Measurements from ENCODE around the gene EFEMP1.

Gene EFEMP1

DNA sequence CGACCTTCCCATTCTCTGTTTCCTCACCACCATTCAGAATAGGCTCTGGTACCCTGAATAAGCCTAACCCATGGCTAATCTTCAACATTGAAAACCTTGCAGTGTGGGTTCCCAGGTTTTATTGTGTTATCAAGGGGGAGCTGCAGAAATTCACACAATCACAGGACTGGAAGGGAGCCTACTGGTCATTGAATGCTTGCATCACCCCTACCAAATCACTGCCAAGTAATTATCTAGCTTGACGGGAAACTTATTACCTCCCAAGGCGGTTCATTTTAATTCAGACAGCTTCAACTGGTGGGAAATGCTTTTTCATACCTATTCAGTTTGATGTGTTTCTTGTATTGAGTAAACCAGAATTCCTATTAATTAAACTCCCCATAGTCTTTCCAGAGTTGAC is 33.6 kb upstream of the EFEMP1 start:
- Histone ChIP-seq H3K36me3 (ENCODE audit: insufficient read depth, low read length) (no peaks in the 10 kb centered on the region), H3K79me2 (ENCODE audit: insufficient read depth, low read length) (no peaks in the 10 kb centered on the region), H4K20me1 (ENCODE audit: insufficient read depth, low read length) (no peaks in the 10 kb centered on the region), H2AFZ (ENCODE audit: low read depth, low read length) (no peak overlapping the region), H3K4me1 (ENCODE audit: insufficient read depth, low read length) (0 out of 2 replicates have a peak, but pooled peaks cover 7% of the 10 kb centered on the region), H3K4me3 (ENCODE audit: low read depth in 1 of 2, low read length in 2 of 2) (no peak overlapping the region), H3K9ac (ENCODE audit: low read depth, low read length) (no peak overlapping the region), H3K4me2 (ENCODE audit: insufficient read depth, low read length) (no peak overlapping the region), H3K27ac (ENCODE audit: low read length) (no peak overlapping the region), H3K9me3 (ENCODE audit: insufficient read depth, low read length, severe bottlenecking) (no peaks in the 10 kb centered on the region), H3K27me3 (ENCODE audit: insufficient read depth, low read length, poor library complexity) (peaks cover 3% of the 10 kb centered on the region)
- no peak for ATAC-seq (ENCODE audit: insufficient read depth, low read depth)
- DNase-seq, result no peak
- TF ChIP-seq, protein P1, sequence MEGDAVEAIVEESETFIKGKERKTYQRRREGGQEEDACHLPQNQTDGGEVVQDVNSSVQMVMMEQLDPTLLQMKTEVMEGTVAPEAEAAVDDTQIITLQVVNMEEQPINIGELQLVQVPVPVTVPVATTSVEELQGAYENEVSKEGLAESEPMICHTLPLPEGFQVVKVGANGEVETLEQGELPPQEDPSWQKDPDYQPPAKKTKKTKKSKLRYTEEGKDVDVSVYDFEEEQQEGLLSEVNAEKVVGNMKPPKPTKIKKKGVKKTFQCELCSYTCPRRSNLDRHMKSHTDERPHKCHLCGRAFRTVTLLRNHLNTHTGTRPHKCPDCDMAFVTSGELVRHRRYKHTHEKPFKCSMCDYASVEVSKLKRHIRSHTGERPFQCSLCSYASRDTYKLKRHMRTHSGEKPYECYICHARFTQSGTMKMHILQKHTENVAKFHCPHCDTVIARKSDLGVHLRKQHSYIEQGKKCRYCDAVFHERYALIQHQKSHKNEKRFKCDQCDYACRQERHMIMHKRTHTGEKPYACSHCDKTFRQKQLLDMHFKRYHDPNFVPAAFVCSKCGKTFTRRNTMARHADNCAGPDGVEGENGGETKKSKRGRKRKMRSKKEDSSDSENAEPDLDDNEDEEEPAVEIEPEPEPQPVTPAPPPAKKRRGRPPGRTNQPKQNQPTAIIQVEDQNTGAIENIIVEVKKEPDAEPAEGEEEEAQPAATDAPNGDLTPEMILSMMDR (IDR thresholded peaks at IDR 0.05; ENCODE audit: borderline replicate concordance, extremely low read depth, low read length, poor library complexity, severe bottlenecking), result no peak
- TF ChIP-seq EZH2 (IDR thresholded peaks at IDR 0.05; ENCODE audit: borderline replicate concordance, low read depth, low read length, severe bottlenecking), result no peak

DNA sequence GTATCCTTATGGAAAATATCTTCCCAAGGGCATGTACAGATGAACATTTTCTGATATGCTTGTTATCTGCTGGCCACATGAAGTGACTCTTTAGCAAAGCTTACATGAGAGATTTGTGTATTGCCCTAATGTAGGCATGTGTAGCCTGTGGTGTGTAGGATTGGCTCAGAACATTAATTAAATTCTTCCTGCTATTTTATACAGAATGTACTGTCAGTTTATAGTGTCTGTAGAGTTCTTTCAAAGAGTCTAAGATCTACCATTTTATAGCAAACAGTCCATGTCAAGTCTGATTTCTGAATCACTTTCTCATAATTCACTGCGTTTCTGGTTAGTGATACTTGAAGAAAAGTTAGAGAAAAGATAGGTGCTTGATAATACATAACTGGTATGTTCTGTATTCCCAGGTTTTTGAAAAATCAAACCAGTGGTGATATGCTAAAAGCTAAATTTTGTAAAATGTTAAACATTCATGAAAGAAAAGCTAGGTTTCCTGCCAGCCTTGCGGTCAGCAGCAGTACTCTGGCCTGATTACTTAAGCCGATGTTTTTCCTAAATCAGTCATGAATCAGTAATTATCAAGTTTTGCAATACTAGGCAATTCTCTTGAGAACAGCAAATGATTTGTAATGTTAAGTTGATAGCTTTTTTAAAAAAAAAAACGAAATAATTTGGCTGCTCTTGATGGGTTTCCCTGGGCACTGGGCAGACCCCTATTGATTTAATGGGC is 30.9 kb upstream of the EFEMP1 start:
- Histone ChIP-seq H3K4me1 (ENCODE audit: insufficient read depth, low read length) (0 out of 2 replicates have a peak, but pooled peaks cover 7% of the 10 kb centered on the region), H3K4me3 (ENCODE audit: low read depth in 1 of 2, low read length in 2 of 2) (no peak overlapping the region), H4K20me1 (ENCODE audit: insufficient read depth, low read length) (no peaks in the 10 kb centered on the region), H3K27me3 (ENCODE audit: insufficient read depth, low read length, poor library complexity) (no peaks in the 10 kb centered on the region), H3K36me3 (ENCODE audit: insufficient read depth, low read length) (no peaks in the 10 kb centered on the region), H3K9ac (ENCODE audit: low read depth, low read length) (no peak overlapping the region), H2AFZ (ENCODE audit: low read depth, low read length) (no peak overlapping the region), H3K4me2 (ENCODE audit: insufficient read depth, low read length) (no peak overlapping the region), H3K79me2 (ENCODE audit: insufficient read depth, low read length) (no peaks in the 10 kb centered on the region), H3K27ac (ENCODE audit: low read length) (no peak overlapping the region), H3K9me3 (ENCODE audit: insufficient read depth, low read length, severe bottlenecking) (no peaks in the 10 kb centered on the region)
- no peak for TF ChIP-seq EZH2 (IDR thresholded peaks at IDR 0.05; ENCODE audit: borderline replicate concordance, low read depth, low read length, severe bottlenecking)
- TF ChIP-seq, protein P1 (IDR thresholded peaks at IDR 0.05; ENCODE audit: borderline replicate concordance, extremely low read depth, low read length, poor library complexity, severe bottlenecking), result no peak
- DNase-seq, result no peak
- no peak for ATAC-seq (ENCODE audit: insufficient read depth, low read depth)

DNA sequence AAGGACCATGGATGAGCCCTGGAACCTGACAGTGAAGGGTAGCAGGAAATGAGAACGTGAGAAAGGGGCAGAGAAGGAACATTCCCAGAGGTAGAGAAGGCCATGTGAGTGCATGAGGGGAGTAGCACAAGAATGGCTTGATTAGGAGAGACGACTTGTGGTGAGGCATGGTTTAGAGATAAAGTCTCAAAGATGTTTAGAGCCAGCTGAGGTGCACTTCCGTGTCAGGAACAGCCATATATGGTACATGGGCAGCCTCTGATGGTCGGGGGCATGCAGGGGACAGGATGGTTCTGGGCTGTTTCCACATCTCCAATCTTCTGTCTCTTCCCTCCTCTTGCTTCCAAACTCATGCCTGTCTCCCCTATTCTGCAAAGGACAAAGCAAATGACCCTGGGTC is 28.8 kb upstream of the EFEMP1 start:
- Histone ChIP-seq H3K4me3 (ENCODE audit: low read depth in 1 of 2, low read length in 2 of 2) (no peak overlapping the region), H3K9me3 (ENCODE audit: insufficient read depth, low read length, severe bottlenecking) (no peaks in the 10 kb centered on the region), H4K20me1 (ENCODE audit: insufficient read depth, low read length) (no peaks in the 10 kb centered on the region), H3K27ac (ENCODE audit: low read length) (no peak overlapping the region), H3K79me2 (ENCODE audit: insufficient read depth, low read length) (no peaks in the 10 kb centered on the region), H3K36me3 (ENCODE audit: insufficient read depth, low read length) (no peaks in the 10 kb centered on the region), H3K9ac (ENCODE audit: low read depth, low read length) (no peak overlapping the region), H3K4me1 (ENCODE audit: insufficient read depth, low read length) (0 out of 2 replicates have a peak, but pooled peaks cover 2% of the 10 kb centered on the region), H3K4me2 (ENCODE audit: insufficient read depth, low read length) (no peak overlapping the region), H3K27me3 (ENCODE audit: insufficient read depth, low read length, poor library complexity) (no peaks in the 10 kb centered on the region), H2AFZ (ENCODE audit: low read depth, low read length) (no peak overlapping the region)
- no peak for DNase-seq
- ATAC-seq (ENCODE audit: insufficient read depth, low read depth), result peak; percentile 79
- TF ChIP-seq EZH2 (IDR thresholded peaks at IDR 0.05; ENCODE audit: borderline replicate concordance, low read depth, low read length, severe bottlenecking), result no peak
- TF ChIP-seq, protein P1 (IDR thresholded peaks at IDR 0.05; ENCODE audit: borderline replicate concordance, extremely low read depth, low read length, poor library complexity, severe bottlenecking), result no peak

Measured in DND-41 (cell line).